ENCODE measurements around the gene TAB2.

DNA sequence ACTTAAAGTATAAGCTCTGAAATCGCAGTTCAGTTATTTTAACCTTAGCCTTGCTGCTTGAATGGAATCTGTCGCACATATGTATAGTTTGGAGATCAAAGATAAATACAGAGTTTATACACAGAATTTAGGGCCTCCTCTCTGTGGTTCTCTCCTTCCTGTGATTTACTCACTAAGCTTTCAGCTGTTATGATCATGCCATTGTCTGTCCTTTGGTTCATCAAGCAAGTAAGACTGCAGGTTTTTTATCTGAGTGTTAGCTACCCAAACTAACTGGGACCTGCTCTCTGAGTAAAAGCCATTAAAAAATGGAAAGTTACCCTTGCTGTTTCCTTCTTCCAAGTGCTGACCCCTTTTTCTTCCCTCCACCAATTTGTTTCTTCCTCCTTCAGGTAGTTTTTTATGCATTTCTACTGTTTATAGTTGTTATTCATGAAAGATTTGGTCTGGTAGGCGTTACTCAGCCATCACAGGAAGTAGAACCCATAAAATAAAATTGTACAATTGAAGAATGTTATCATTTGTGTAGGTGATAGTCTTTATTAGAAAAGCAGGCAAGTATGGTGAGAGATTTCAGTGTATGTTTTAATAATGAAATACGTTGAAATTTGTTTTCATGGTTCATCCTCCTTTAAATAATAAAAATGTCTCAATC, 48.9 kb downstream of the TAB2 start:
- TF ChIP-seq EZH2 (IDR thresholded peaks at IDR 0.05; ENCODE audit: borderline replicate concordance, insufficient read depth, low read depth, low read length, poor library complexity, severe bottlenecking) = no peak
- TF ChIP-seq CTCF (IDR thresholded peaks at IDR 0.05) = no peak
